SU-DHL-6 (cell line): ENCODE results near the gene SIKE1.

Source experiments
- EZH2phosphoT487 ChIP-seq: fragments of 200-600 bp; sonication (generic), shearing (Covaris generic); conservative IDR thresholded peaks from 2 replicates; pipeline ENCODE4 v1.6.1; 2018; ENCODE audit warnings: mild to moderate bottlenecking, antibody characterized with exemption, low read length, moderate library complexity, mixed read lengths
- TF ChIP-seq, protein P1 (sequence below): fragments of 200-600 bp; sonication (generic); IDR thresholded peaks from one replicate; pipeline ENCODE4 v1.5.1; 2017; ENCODE audit warnings: antibody characterized with exemption, mild to moderate bottlenecking, low read length, moderate library complexity; ENCODE audit not compliant: insufficient read depth, poor library complexity, severe bottlenecking

DNA sequence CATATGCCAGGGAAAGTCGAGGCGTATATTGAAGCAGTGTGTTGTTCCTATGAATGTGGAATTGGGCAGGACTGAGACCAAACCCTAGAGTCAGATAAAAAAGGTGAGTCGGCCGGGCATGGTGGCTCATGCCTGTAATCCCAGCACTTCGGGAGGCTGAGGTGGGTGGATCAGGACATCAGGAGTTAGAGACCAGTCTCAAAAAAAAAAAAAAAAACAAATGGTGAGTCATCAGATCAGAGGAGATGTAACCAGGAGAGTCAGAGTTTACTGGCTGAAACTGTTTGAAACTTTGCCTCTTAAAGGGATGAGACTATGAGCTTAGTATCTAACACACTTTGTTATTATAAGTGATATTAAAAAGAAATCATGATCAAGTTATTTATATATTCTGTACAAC, 47.8 kb upstream of the SIKE1 start:
- TF ChIP-seq, protein P1, sequence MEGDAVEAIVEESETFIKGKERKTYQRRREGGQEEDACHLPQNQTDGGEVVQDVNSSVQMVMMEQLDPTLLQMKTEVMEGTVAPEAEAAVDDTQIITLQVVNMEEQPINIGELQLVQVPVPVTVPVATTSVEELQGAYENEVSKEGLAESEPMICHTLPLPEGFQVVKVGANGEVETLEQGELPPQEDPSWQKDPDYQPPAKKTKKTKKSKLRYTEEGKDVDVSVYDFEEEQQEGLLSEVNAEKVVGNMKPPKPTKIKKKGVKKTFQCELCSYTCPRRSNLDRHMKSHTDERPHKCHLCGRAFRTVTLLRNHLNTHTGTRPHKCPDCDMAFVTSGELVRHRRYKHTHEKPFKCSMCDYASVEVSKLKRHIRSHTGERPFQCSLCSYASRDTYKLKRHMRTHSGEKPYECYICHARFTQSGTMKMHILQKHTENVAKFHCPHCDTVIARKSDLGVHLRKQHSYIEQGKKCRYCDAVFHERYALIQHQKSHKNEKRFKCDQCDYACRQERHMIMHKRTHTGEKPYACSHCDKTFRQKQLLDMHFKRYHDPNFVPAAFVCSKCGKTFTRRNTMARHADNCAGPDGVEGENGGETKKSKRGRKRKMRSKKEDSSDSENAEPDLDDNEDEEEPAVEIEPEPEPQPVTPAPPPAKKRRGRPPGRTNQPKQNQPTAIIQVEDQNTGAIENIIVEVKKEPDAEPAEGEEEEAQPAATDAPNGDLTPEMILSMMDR: no peak
- TF ChIP-seq EZH2phosphoT487: no peak
